DOHH2 (cell line): ENCODE measurements around the gene ANXA10.

Experiments
- H3F3A ChIP-seq: fragments of 200-600 bp; sonication (generic), shearing (Covaris generic); 2 replicates; pipeline ENCODE4 v1.6.0; 2016; ENCODE audit warnings: antibody characterized with exemption, mild to moderate bottlenecking; ENCODE audit not compliant: control insufficient read depth, insufficient read depth
- H3K27ac ChIP-seq: fragments of 200-600 bp; sonication (generic); 2 replicates; pipeline ENCODE4 v1.5.1; 2014; ENCODE audit warnings: low read depth, mild to moderate bottlenecking, low read length, moderate library complexity
- H3K27me3 ChIP-seq: fragments of 200-600 bp; sonication (generic); 2 replicates; pipeline ENCODE4 v1.6.1; 2014; ENCODE audit warnings: mild to moderate bottlenecking, low read length, mixed read lengths; ENCODE audit not compliant: control insufficient read depth
- H3K36me3 ChIP-seq: fragments of 200-600 bp; sonication (generic); 2 replicates; pipeline ENCODE4 v1.6.1; 2014; ENCODE audit warnings: mild to moderate bottlenecking, low read length, moderate library complexity, mixed read lengths; ENCODE audit not compliant: control insufficient read depth
- H3K4me1 ChIP-seq: fragments of 200-600 bp; sonication (generic); 2 replicates; pipeline ENCODE4 v1.6.1; 2014; ENCODE audit warnings: mild to moderate bottlenecking, low read length, mixed read lengths; ENCODE audit not compliant: control insufficient read depth
- H3K4me2 ChIP-seq: fragments of 200-600 bp; sonication (generic); 2 replicates; pipeline ENCODE4 v1.6.0; 2014; ENCODE audit warnings: mild to moderate bottlenecking, low read length, moderate library complexity
- H3K4me3 ChIP-seq: fragments of 200-600 bp; sonication (generic); 2 replicates; pipeline ENCODE4 v1.5.1; 2014; ENCODE audit warnings: mild to moderate bottlenecking, low read length, mixed read lengths
- H3K79me2 ChIP-seq: fragments of 200-600 bp; sonication (generic); 2 replicates; pipeline ENCODE4 v1.6.1; 2014; ENCODE audit warnings: mild to moderate bottlenecking, low read length, mixed read lengths; ENCODE audit not compliant: control insufficient read depth
- H3K9me2 ChIP-seq: fragments of 200-600 bp; sonication (generic); replicated peaks from 2 replicates; pipeline ENCODE4 v1.6.1; 2014; ENCODE audit warnings: mild to moderate bottlenecking, low read length, mixed read lengths; ENCODE audit not compliant: control insufficient read depth
- H3K9me3 ChIP-seq: fragments of 200-600 bp; sonication (generic); 2 replicates; pipeline ENCODE4 v1.6.1; 2014; ENCODE audit warnings: antibody characterized with exemption, low read length, mixed read lengths; ENCODE audit not compliant: control insufficient read depth, insufficient read depth
- H4K20me1 ChIP-seq: fragments of 200-600 bp; sonication (generic); 2 replicates; pipeline ENCODE4 v1.6.0; 2014; ENCODE audit warnings: low read depth, mild to moderate bottlenecking, antibody characterized with exemption, low read length, moderate library complexity; ENCODE audit not compliant: control insufficient read depth, insufficient read depth
- EZH2phosphoT487 ChIP-seq: fragments of 200-600 bp; sonication (generic); IDR thresholded peaks from 2 replicates; pipeline ENCODE4 v1.6.1; 2017; ENCODE audit warnings: borderline replicate concordance, mild to moderate bottlenecking, antibody characterized with exemption, low read length, moderate library complexity, mixed read lengths
- TF ChIP-seq, protein P1 (sequence below): fragments of 200-600 bp; sonication (generic); IDR thresholded peaks from one replicate; pipeline ENCODE4 v1.5.1; 2014; ENCODE audit warnings: antibody characterized with exemption, mild to moderate bottlenecking, low read depth, low read length; ENCODE audit not compliant: poor library complexity, severe bottlenecking

ANXA10 gene

GRCh38 chr4:168051526-168051925, 40.8 kb upstream of the ANXA10 start:
- Histone ChIP-seq H3K36me3 (no peaks in the 10 kb centered on the region), H3K79me2 (no peaks in the 10 kb centered on the region), H3F3A (no peaks in the 10 kb centered on the region), H3K9me2 (no peaks in the 10 kb centered on the region), H3K4me1 (no peaks in the 10 kb centered on the region), H3K9me3 (no peaks in the 10 kb centered on the region), H4K20me1 (no peaks in the 10 kb centered on the region), H3K27me3 (no peaks in the 10 kb centered on the region), H3K4me3 (no peak overlapping the region), H3K4me2 (no peak overlapping the region), H3K27ac (no peak overlapping the region)
- no peak for TF ChIP-seq EZH2phosphoT487
- TF ChIP-seq, protein P1, sequence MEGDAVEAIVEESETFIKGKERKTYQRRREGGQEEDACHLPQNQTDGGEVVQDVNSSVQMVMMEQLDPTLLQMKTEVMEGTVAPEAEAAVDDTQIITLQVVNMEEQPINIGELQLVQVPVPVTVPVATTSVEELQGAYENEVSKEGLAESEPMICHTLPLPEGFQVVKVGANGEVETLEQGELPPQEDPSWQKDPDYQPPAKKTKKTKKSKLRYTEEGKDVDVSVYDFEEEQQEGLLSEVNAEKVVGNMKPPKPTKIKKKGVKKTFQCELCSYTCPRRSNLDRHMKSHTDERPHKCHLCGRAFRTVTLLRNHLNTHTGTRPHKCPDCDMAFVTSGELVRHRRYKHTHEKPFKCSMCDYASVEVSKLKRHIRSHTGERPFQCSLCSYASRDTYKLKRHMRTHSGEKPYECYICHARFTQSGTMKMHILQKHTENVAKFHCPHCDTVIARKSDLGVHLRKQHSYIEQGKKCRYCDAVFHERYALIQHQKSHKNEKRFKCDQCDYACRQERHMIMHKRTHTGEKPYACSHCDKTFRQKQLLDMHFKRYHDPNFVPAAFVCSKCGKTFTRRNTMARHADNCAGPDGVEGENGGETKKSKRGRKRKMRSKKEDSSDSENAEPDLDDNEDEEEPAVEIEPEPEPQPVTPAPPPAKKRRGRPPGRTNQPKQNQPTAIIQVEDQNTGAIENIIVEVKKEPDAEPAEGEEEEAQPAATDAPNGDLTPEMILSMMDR: no peak

DNA sequence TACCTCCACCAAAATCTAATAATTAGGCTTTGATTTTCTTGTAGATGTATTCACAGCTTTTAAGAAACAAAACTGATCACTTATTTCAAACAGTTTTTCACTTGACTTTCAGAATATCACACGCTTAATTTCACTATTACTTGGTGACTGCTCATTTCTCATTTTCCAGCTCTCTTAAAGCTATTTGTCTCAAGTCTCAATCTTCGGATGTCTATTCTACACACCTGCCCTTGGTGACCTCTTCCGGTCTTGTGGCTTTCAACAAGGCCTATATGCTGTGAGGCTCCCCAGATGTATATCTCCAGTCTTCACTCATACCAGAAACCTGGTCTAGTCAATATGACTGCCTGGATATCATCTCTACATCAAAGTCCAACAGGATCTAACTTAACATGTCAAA, 34.9 kb upstream of the ANXA10 start:
- H3K79me2 ChIP-seq: no peaks in the 10 kb centered on the region
- H3K4me2 ChIP-seq: no peak overlapping the region
- no peak overlapping the region for H3K4me3 ChIP-seq
- no peak overlapping the region for H3K27ac ChIP-seq
- H3F3A ChIP-seq: no peaks in the 10 kb centered on the region
- H3K9me2 ChIP-seq: no peaks in the 10 kb centered on the region
- H3K9me3 ChIP-seq: no peaks in the 10 kb centered on the region
- H3K4me1 ChIP-seq: no peaks in the 10 kb centered on the region
- no peaks in the 10 kb centered on the region for H3K36me3 ChIP-seq
- H3K27me3 ChIP-seq: no peaks in the 10 kb centered on the region
- no peaks in the 10 kb centered on the region for H4K20me1 ChIP-seq
- TF ChIP-seq EZH2phosphoT487: no peak
- TF ChIP-seq, protein P1: no peak

- Histone ChIP-seq H3K36me3 (no peaks in the 10 kb centered on the region), H3K27me3 (no peaks in the 10 kb centered on the region), H3K4me1 (no peaks in the 10 kb centered on the region), H3K27ac (no peak overlapping the region), H3K79me2 (no peaks in the 10 kb centered on the region), H4K20me1 (no peaks in the 10 kb centered on the region), H3K4me3 (no peak overlapping the region), H3K4me2 (no peak overlapping the region), H3F3A (no peaks in the 10 kb centered on the region), H3K9me3 (no peaks in the 10 kb centered on the region), H3K9me2 (no peaks in the 10 kb centered on the region)
- no peak for TF ChIP-seq EZH2phosphoT487
- TF ChIP-seq, protein P1: no peak
Measured at GRCh38 chr4:168059251-168059650, 33.1 kb upstream of the ANXA10 start.

GRCh38 chr4:168063031-168063430, 29.3 kb upstream of the ANXA10 start:
- H3K36me3 ChIP-seq: no peaks in the 10 kb centered on the region
- H3K4me1 ChIP-seq: no peaks in the 10 kb centered on the region
- H3K4me2 ChIP-seq: no peak overlapping the region
- H4K20me1 ChIP-seq: no peaks in the 10 kb centered on the region
- no peaks in the 10 kb centered on the region for H3K79me2 ChIP-seq
- no peaks in the 10 kb centered on the region for H3F3A ChIP-seq
- TF ChIP-seq EZH2phosphoT487: no peak
- TF ChIP-seq, protein P1: no peak
- no peak overlapping the region for H3K4me3 ChIP-seq
- H3K27me3 ChIP-seq: no peaks in the 10 kb centered on the region
- no peaks in the 10 kb centered on the region for H3K9me2 ChIP-seq
- H3K27ac ChIP-seq: no peak overlapping the region
- no peaks in the 10 kb centered on the region for H3K9me3 ChIP-seq
